Lower leg skin (tissue), 4 donors: ENCODE measurements around the gene IFI30. TPM values are rescaled to one million over a fixed set of nuclear protein-coding genes. Genes with fewer than 3 reads are reported as not detected.

ENCODE experiments used
- DNase-seq, 2 donors: peaks; one replicate each; pipeline ENCODE4 v3.0.0-alpha.2; 2019; ENCODE audit warnings: low spot score in 2 of 2
- H3K4me3 ChIP-seq: fragments of 200-600 bp; sonication (generic); 2 replicates; pipeline ENCODE4 v1.5.1; 2017; ENCODE audit warnings: mild to moderate bottlenecking, low read depth; ENCODE audit not compliant: poor library complexity, severe bottlenecking
- POLR2A ChIP-seq, 2 donors: fragments of 450-650 bp; IDR thresholded peaks; one replicate each; pipeline ENCODE4 v1.6.1; 2016 to 2017; ENCODE audit warnings: antibody characterized with exemption in 2 of 2, mild to moderate bottlenecking in 1 of 2, moderate library complexity in 1 of 2
- WGBS, 2 donors: methylation state at CpG; one replicate each; pipeline ENCODE4 v1.1.5; 2018; 5-methylcytosine and 5-hydroxymethylcytosine counted together
- intact Hi-C: fragments of 100-400 bp; cut with DNase I; formaldehyde crosslinking; loops from one replicate; pipeline ENCODE4 v1.15.0; 2023; ENCODE audit warnings: low total_unique reads
- total RNA-seq, 4 donors: library from RNA; depleted of rRNA; stranded (reverse); fragments of >200 nt; gene quantifications; one replicate each; pipeline ENCODE4 v1.1.0, GENCODE V29; 2016
- TF ChIP-seq, protein P1 (sequence below), 3 donors: fragments of 450-650 bp; IDR thresholded peaks; one replicate each; pipeline ENCODE4 v1.5.1; 2016; ENCODE audit warnings: antibody characterized with exemption in 3 of 3, mild to moderate bottlenecking in 3 of 3, moderate library complexity in 2 of 3

The IFI30 gene
- total RNA-seq, 4 donors from 2014 or later: 39.1 to 214 (median 98.3) TPM

DNA sequence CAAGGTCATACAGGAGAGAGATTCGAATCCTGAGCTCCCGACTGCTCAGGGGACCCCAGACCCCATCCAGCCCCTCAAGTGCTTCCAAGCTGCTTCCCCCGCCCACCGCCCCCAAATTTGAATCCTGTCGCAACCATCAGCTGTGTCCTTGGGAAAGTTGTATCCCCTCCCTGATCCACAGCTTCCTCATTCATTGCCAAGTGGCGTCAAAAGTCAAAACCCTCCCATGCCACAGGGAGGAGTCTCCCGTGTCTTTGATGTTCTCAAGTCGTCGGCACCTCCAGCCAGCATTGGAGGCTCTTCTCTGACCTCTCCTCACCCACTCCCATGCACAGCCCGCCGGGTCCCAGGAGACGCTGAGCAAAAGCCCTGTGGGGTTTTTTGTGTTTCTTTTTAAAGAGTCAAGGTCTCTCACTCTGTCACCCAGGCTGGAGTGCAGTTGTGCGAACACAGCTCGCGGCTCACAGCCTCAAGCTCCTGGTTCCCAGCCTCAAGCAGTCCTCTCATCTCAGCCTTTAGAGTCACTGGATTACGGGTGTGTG is 2.8 kb upstream of the IFI30 start:
- peak in 1 of 2 donors; percentile 89 for DNase-seq
- WGBS, 2 donors: 49 to 51% methylated on average over 16 of the region's 16 CpGs
- H3K4me3 ChIP-seq: no peak overlapping the region
- intact Hi-C loops: no loop called here
- TF ChIP-seq POLR2A (IDR thresholded peaks at IDR 0.05): no peak
- TF ChIP-seq, protein P1, sequence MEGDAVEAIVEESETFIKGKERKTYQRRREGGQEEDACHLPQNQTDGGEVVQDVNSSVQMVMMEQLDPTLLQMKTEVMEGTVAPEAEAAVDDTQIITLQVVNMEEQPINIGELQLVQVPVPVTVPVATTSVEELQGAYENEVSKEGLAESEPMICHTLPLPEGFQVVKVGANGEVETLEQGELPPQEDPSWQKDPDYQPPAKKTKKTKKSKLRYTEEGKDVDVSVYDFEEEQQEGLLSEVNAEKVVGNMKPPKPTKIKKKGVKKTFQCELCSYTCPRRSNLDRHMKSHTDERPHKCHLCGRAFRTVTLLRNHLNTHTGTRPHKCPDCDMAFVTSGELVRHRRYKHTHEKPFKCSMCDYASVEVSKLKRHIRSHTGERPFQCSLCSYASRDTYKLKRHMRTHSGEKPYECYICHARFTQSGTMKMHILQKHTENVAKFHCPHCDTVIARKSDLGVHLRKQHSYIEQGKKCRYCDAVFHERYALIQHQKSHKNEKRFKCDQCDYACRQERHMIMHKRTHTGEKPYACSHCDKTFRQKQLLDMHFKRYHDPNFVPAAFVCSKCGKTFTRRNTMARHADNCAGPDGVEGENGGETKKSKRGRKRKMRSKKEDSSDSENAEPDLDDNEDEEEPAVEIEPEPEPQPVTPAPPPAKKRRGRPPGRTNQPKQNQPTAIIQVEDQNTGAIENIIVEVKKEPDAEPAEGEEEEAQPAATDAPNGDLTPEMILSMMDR (IDR thresholded peaks at IDR 0.05): no peak

DNA sequence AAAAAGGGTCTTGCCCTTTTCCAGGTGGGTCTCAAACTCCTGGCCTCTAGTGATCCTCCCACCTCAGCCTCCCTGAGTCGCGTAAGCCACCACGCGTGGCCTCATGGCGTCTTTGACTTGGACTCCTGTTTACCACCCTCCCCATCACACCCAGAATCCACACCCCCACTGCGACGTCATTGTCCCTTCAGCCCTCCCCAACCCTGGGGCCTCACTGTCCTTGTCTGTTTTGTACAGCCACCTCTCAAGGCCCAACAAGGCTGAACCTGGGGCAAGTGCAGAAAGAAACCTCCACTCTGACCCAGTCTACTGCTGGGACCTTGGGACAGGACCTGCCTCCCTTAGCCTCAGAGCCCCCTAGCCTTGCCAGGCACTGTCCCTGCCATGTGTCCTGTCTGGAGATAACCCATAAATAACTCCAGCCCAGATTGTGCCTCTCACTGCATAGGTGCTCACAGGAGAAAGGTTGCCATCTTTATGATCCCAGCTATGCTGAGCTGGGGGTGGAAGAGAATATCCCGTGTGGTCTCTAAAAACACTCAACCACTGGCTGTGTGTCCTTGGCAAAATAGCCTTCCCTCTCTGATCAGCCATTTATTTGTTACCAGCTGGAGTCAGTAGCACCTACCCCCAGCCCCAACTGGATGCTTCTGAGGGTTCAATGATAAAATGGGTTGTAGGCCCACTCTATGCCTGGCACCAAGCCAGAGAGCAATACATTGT is 1.8 kb upstream of the IFI30 start:
- intact Hi-C loops: no loop called here
- TF ChIP-seq POLR2A (IDR thresholded peaks at IDR 0.05): no peak
- TF ChIP-seq, protein P1 (IDR thresholded peaks at IDR 0.05): no peak
- no peak for DNase-seq
- 83 to 87% methylated on average over 8 of the region's 8 CpGs for WGBS, 2 donors
- H3K4me3 ChIP-seq: no peak overlapping the region

DNA sequence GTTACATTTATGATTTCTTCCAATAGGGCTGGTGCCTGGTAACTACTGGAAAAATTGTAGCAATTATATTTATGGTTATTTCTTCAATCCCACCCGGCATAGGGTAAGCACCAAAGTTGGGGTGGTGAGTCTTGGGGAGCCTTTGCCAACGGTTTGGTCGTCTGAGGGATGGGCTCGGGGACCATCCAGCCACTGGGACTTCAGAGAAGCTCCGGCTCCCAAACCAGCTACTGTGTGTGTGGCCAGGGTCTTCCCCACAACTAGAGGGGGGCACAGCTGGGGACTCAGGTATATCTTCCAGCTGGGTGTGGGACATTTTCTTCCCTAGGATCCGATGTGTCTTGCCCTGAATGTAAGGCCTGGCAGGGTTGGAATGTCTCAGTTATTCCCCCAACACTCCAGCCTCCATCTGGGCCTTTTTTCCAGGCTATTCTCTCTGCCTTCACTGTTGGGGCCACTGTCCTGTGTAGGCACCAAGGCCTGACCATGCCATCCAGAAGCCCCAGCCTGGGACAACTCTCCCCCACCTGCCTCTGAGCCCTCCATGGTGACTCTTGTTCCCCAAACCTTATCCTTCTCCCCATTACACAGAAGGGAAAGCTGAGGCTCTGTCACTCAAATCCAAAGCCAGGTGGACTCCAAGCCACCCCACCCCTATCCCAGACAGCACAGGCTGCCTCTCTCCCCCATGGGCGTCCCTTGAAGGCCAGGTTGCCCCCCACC is 1.1 kb upstream of the IFI30 start:
- no peak for TF ChIP-seq POLR2A (IDR thresholded peaks at IDR 0.05)
- TF ChIP-seq, protein P1 (IDR thresholded peaks at IDR 0.05): no peak
- no peak for DNase-seq

DNA sequence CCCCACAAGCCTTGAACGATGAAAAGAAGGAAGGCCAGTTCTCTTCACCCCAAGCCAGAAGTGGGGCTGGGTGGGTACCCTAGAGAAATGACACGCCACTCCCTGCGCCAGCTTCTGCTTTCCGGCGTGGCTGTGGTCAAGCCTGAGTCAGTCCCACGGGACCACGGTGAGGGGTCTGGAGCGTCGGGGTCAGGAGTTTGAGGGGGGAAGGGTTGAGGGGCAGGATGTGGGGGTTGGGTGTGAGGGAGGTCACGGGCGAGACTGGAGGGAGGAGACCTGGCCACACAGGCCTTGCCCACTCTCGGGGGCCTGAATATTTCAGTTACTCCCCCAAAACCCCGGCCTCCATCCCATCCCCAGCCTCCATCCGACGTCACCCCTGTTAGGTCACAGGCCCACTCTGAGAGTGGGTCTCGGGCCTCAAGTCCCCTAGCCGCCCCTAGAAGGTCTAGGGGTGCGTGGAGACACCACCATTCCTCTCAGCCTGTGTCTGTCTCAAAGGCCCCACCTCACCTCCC is 500 bp upstream of the IFI30 start:
- 47 to 61% methylated on average over 18 of the region's 18 CpGs for WGBS, 2 donors
- intact Hi-C loops: no loop called here
- no peak overlapping the region for H3K4me3 ChIP-seq
- TF ChIP-seq, protein P1 (IDR thresholded peaks at IDR 0.05): no peak
- no peak for TF ChIP-seq POLR2A (IDR thresholded peaks at IDR 0.05)
- DNase-seq: peak in 1 of 2 donors; percentile 92

More for the DNA sequence above, 1.1 kb upstream of the IFI30 start:
- 81 to 84% methylated on average over 7 of the region's 7 CpGs for WGBS, 2 donors
- no peak overlapping the region for H3K4me3 ChIP-seq
- intact Hi-C loops: no loop called here

DNA sequence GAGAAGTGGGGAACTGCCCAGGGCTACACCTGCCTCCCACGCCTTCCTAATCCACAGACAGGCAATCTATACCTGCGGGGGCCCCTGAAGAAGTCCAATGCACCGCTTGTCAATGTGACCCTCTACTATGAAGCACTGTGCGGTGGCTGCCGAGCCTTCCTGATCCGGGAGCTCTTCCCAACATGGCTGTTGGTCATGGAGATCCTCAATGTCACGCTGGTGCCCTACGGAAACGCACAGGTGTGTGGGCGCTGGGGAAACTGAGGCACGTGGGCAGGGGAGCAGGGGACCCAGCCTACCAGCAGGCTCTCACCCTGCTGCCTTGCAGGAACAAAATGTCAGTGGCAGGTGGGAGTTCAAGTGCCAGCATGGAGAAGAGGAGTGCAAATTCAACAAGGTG is 1.4 kb downstream of the IFI30 start:
- no peak overlapping the region for H3K4me3 ChIP-seq
- intact Hi-C loops: no loop called here
- TF ChIP-seq, protein P1 (IDR thresholded peaks at IDR 0.05): no peak
- no peak for TF ChIP-seq POLR2A (IDR thresholded peaks at IDR 0.05)
- 85 to 88% methylated on average over 11 of the region's 11 CpGs for WGBS, 2 donors
- DNase-seq: no peak
